Activated CD4-positive, alpha-beta T cell treated with anti-CD3 and anti-CD28 coated beads, Interleukin-2, Interleukin-4, amounts not matched to agents 100 ng/mL and 50 ng/mL, durations not matched to agents 16 hours and 8 hours (primary cell): ENCODE measurements around the gene S1PR4.
"Not testable (repeated sequence)": the region's sequence is repeated elsewhere in the genome, so short reads cannot be mapped to it uniquely, and the experiment has no call there.

ENCODE experiments used
- DNase-seq: peaks from one replicate; pipeline ENCODE4 v3.0.0-alpha.2; 2020; ENCODE audit warnings: low spot score

The S1PR4 gene

DNA sequence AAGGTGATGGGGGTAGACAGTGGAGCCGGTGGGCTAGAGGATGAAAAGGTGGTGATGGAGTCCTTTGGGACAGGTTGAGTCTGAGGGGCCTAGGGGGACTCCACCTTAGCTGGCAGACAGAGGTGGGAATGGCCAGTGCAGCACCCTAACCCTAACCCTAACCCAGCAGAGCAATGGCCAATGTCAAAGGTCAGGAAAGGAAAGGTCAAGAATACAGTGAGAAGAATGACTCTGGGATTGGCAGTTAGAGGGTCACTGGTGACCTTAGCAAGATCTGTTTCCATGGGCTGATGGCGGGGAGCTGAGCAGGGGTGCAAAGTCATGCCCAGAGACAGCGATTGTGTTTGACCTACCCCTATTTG lies 26.2 kb upstream of the S1PR4 start:
- no peak for DNase-seq

DNA sequence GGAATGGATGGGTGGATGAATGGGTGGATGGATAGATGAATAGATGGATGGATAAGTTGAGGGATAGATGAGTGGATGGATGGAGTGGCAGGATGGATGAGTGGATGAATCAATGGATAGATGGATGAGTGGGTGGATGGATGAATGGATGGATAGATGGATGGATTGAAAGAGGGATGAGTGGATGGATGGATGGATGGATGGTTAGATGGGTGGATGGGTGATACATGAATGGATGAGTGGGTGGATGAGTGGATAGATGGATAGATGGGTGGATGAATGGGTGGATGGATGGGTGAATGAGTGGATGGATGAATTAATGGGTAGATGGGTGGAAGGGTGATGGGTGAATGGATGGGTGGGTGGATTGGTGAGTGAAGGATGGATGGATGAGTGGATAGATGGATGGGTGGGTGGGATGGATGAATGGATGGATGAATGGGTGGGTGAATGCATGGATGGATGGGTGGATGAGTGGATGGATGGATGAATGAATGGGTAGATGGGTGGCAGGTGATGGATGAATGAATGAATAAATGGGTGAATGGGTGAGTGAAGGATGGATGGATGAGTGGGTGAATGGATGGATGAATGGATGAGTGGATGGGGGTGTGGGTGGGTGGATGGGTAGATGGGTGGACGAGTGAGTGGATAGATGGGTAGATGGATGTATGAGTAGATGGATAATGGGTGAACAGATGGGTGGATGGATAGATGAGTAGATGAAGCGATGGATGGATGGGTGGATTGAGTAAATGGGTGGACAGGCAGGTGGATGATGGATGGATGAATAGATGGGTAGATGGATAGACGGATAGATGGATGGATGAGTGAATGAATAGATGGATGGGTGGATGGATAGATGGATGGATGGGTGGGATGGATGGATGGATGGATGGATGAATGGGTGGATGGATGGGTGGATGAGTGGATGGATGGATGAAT lies 25.0 kb upstream of the S1PR4 start:
- DNase-seq, result no peak

DNA sequence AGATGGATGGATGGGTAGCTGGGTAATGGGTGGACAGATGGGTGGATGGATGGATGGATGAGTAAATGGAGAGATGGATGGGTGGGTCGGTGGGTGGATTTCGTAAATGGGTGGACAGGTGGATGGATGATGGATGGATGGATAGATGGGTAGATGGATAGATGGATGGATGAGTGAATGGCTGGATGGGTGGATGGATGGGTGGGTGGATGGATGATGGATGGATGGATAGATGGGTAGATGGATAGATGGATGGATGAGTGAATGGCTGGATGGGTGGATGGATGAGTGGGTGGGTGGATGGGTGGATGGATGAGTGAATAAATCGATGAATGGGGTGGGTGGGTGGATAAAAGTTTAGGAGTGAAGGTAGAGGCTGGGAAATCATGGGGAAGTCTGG lies 24.1 kb upstream of the S1PR4 start:
- not testable (repeated sequence) for DNase-seq

DNA sequence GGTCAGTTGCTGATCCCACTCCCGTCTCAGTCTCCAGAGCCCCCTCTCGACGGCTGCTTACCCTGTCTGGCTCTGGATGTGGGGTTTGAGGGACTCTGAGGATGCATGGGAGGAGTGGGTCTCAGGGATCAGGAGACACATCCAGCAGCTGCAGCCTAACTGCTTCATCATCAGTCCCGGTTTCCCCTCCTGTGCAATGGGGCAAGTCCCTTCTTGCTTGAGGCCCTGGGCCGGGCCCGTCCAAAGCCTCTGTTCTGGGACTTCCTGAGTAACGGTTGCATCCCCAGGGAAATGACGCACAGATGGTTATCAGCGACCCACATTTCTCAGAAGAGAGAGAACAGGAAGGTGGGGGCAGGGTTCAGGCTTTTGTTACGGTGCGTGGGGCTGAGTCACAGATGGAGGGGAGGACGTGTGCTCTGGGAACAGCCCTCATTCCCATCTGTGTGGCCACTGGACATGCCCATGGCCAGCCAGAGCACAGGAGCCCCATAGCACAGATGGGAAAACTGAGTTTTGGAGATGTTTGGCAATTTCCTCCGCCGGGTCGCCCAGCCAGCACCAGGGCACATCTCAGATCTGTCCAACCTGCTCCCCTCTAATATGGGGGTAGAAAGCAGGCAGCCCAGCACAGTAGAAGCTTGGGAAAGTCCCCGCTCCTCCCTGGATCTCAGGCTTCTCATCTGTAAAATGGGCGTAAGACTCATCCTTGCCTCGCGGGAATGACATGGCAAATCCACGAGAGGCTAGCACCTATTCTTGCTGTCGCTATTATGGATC lies 23.4 kb upstream of the S1PR4 start:
- DNase-seq, result peak; percentile 94

DNA sequence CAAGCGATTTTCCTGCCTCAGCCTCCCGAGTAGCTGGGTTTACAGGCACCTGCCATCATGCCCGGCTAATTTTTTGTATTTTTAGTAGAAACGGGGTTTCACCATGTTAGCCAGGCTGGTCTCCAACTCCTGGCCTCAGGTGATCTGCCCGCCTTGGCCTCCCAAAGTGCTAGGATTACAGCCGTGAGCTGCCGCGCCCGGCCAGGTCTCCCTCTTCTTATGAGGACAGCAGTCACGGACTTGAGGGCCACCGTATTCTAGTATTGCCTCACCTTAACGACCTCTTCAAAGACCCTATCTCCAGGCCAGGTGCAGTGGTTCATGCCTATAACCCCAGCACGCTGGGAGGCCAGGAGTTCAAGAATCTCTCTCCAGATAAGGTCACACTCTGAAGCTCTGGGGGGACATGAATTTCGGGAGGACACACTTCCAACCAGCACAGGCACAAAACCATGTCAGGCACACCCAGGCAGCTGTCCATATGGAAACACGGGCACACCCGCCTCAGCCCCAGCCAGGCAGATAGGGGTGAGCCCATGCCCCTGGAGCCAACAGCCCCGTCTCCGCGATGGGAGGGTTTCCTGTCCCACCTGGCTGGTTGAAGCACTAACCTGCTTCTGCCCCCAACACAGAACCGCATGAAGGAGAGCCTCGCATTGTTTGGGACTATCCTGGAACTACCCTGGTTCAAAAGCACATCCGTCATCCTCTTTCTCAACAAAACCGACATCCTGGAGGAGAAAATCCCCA lies 21.3 kb upstream of the S1PR4 start:
- DNase-seq, result no peak

DNA sequence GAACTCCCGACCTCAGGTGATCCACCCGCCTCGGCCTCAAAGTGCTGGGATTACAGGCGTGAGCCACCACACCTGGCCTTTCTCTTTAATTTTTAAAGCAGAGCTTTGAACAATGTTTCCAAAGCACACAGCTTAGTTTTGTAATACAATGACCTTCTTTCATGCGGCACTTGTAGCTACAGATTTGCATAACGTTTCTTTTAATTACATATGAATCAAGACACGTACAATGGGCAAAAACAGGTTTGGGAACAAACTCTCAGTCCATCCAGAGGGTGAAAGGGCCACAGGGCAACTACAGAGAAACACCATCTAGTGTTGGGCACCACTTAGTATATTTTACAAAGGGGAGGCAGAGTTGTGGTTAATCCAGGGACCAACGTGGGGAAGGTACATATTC lies 19.0 kb upstream of the S1PR4 start:
- no peak for DNase-seq

DNA sequence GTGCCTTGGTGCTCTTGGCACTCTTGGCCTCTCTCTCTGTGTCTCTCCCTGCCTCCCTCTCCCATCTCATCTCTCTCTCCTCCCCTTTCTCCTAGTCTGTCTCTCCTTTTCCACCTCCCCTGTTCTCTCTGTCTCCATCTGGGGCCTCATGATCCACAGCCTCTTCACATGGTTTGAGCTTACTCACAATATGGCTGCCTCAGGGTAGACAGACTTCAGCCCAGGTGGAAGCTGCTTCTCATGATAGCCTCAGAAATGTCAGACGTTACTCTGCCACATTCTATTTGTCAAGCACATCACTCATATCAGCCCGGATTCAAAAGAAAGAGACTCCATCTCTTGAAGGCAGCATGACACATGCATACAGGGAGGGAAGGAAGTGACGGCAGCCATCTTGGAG lies 18.4 kb upstream of the S1PR4 start:
- DNase-seq, result no peak

DNA sequence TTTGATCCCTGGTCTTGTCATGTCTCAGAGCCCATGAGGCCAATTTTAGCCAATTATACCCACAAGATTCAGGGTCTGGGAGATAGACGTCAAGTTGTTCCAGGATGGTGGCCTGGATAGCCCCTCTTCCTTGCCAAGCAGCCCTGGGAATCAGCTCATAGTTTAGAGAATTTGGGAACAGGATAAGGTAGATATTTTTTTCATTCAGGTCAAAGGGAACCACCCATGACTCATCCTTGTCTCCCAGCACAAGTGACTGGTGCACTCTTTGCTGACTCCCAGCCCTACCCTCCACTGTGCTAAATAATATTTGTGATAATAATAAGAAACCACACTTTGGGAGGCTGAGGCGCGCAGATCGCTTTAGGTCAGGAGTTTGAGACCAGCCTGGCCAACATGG lies 17.1 kb upstream of the S1PR4 start:
- DNase-seq, result no peak

DNA sequence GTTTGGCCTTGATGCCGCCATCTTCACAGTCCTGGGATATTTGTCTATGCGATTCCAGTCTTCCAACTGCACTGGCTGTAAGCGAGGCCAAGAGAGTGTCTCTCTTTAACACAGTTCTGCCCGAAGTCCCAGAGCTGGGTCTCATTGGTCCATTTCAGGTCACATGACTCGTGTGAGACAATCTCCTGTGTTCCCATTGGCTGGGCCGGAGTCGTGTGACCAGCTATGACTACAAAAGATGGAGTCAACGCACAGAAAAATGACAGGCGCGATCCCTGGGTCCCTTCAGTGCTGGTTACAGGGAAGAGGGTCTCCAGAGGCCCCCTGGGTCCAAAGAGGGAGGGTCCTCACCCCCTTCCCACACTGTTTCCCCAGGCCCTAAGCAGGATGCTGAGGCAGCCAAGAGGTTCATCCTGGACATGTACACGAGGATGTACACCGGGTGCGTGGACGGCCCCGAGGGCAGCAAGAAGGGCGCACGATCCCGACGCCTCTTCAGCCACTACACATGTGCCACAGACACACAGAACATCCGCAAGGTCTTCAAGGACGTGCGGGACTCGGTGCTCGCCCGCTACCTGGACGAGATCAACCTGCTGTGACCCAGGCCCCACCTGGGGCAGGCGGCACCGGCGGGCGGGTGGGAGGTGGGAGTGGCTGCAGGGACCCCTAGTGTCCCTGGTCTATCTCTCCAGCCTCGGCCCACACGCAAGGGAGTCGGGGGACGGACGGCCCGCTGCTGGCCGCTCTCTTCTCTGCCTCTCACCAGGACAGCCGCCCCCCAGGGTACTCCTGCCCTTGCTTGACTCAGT lies 15.9 kb upstream of the S1PR4 start:
- peak; percentile 42 for DNase-seq

DNA sequence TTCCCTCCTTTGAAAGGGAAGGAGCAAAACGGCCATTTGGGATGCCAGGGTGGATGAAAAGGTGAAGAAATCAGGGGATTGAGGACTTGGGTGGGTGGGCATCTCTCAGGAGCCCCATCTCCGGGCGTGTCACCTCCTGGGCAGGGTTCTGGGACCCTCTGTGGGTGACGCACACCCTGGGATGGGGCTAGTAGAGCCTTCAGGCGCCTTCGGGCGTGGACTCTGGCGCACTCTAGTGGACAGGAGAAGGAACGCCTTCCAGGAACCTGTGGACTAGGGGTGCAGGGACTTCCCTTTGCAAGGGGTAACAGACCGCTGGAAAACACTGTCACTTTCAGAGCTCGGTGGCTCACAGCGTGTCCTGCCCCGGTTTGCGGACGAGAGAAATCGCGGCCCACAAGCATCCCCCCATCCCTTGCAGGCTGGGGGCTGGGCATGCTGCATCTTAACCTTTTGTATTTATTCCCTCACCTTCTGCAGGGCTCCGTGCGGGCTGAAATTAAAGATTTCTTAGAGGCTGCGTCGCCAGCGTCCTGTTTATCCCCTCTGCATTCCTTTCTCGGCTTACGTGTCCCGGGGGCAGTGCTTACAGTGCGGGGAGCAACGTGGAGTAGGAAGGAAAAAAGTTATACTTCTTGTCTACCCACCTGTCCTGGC lies 15.2 kb upstream of the S1PR4 start:
- peak; percentile 77 for DNase-seq

DNA sequence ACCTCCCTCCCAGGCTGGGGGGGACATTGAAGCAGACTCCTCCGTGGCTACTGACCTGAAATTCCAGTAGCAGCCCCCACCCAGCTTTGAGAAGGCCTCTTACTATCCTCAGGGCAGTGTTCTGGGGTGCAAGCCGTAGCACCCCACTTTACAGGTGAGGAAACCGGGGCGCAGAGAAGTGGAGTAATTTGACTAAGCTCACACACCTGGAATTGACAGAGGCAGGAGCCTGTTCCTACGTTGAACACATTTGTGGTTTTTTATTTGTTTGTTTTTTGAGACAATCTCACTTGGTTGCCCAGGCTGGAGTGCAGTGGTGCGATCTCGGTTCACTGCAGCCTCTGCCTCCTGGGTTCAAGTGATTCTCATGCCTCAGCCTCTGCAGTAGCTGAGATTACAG lies 14.6 kb upstream of the S1PR4 start:
- DNase-seq, result no peak

DNA sequence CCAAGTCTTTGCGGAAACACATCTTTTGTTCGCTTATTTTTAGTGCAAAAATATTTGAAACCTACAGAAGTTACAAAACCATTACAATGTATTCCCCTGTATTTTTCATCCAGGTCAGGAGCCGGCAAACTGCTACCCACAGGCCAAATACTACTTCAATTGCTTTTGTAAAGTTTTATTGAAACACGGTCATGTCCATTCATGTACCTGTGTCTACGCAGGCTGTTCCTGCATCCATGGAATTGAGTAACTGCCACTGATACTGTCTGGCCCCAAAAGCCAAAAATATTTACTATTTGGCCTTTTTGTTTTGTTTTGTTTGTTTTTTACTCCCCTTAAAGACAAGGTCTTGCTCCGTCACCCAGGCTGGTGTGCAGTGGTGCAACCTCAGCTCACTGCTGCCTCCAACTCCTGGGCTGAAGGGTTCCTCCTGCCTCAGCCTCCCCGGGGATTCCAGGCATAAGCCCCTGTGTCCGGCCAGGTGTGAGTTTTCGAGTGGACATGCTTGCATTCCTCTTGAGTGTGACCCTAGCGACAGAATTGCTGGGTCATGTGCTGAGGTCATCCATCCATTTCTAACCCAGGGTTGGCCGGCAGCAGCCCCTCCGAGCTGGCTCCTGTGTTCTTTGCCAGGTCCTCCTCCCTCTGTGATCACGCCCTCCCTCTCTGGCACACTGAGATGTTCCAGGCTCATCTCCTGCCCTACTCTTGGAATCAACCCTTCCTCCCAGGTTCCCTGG lies 10.9 kb upstream of the S1PR4 start:
- no peak for DNase-seq

DNA sequence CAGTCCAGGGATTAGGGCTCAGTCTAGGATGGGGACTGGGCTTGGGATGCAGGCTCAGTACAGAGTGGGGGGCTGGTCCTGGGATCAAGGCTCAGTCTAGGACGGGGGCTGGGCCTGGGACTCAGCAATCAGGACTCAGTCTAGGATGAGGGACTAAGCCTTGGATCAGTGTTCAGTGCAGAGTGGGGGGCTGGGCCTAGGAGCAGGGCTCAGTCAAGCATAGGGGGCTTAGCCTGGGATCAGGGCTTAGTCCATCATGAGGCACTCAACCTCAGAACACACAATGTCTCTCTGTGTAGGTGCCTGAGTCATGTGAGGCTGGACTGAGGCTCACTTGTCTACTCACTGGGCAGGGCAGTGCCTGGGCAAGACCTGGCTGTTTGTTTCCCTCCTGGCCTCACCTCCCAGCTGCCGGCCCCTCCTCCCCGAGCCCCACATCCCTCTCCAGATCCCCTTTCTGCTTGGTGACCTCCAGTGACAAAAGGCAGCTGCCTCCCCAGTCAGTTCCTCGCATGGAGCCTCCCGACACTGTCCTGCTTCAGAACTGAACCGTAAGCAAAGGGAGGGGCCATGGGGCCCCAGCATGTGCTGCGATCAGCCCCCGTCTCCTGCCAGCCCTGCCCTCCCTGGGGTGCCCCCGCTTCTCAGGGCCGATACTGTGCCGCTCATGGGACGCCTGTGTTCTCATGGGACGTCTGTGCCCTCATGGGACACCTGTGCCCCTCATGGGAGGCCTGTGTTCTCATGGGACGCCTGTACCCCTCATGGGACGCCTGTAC lies 6.5 kb upstream of the S1PR4 start:
- DNase-seq, result no peak

DNA sequence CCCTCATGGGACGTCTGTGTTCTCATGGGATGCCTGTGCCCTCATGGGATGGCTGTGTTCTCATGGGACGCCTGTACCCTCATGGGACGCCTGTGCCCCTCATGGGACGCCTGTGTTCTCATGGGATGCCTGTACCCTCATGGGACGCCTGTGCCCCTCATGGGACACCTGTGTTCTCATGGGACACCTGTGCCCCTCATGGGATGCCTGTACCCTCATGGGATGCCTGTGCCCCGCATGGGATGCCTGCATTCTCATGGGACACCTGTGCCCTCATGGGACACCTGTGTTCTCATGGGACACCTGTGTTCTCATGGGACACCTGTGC lies 5.9 kb upstream of the S1PR4 start:
- not testable (repeated sequence) for DNase-seq

DNA sequence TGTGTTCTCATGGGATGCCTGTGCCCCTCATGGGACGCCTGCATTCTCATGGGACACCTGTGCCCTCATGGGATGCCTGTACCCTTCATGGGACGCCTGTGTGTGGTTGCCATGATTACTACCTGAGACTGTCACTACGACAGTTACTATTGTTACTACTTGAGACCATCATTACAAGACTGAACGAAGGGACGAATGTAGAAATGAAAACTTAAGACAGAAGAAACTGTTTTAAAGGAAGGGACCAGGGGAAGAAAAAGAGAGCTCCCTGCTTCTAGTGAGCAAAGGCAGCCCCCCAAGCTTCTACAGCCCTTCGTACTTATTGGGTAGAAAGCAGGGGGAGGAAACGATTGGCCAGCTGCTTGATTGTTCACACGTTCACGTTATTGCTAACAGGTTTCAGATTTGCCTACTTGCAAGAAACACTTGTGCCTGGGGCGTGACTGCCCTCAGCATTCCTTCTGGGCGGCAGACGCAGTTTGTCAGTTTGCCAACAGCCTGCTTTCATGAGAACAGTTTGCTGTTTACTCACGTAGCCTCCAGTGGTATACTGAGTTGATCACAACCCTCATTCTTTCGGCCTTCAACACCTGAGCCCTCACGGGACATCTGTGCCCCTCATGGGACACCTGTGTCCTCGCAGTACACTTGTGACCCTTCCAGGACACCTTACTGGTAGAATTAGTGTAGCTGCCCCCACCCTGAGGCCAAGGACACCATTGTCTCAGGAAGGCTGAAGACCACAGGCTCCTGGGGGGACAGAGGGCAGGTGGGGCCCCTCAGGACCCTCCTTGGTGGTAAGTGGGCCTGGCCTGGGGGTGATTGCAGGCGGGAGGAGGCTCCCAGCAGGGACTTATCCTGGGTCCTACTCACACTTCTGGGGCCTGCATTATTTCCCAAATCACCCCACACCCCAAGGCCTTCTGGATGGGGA lies 2.5 kb upstream of the S1PR4 start:
- peak; percentile 61 for DNase-seq

DNA sequence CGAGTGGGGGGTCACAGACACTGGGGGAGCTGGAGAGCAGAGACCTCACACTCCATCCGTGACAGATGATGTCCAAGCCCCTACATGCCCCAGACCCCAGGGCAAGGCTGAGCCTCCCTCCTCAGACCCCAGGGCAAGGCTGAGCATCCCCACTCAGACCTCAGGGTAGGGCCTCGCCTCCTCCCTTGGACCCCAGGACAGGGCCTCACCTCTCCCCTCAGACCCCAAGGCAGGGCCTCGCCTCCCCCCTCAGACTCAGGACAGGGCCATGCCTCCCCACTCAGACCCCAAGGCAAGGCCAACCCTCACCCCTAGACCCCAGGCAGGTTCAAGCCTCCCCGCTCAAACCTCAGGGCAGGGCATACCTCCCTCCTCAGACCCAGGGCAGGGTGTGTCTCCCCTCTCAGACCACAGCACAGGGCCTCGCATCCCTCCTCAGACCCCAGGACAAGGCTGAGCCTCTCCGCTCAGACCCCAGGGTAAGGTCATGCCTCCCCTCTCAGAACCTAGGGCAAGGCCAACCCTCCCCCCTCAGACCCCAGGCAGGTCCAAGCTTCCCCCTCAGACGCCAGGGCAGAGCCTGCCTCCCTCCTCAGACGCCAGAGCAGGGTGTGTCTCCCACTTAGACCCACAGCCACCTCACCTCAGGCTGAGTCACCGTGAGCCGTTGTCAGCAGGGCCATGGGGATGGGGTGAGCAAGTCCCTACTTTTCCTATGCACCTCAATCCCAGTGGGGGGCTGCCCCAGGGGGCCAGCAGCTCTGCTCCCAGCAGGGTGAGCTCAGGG lies 1.7 kb upstream of the S1PR4 start:
- DNase-seq, result peak; percentile 77

DNA sequence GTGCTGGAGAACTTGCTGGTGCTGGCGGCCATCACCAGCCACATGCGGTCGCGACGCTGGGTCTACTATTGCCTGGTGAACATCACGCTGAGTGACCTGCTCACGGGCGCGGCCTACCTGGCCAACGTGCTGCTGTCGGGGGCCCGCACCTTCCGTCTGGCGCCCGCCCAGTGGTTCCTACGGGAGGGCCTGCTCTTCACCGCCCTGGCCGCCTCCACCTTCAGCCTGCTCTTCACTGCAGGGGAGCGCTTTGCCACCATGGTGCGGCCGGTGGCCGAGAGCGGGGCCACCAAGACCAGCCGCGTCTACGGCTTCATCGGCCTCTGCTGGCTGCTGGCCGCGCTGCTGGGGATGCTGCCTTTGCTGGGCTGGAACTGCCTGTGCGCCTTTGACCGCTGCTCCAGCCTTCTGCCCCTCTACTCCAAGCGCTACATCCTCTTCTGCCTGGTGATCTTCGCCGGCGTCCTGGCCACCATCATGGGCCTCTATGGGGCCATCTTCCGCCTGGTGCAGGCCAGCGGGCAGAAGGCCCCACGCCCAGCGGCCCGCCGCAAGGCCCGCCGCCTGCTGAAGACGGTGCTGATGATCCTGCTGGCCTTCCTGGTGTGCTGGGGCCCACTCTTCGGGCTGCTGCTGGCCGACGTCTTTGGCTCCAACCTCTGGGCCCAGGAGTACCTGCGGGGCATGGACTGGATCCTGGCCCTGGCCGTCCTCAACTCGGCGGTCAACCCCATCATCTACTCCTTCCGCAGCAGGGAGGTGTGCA lies 587 bp downstream of the S1PR4 start:
- peak; percentile 34 for DNase-seq
